Measurements from ENCODE around the gene TENM4. TPM values are rescaled to one million over a fixed set of nuclear protein-coding genes. Genes with fewer than 3 reads are reported as not detected.

Gene TENM4
- total and polyA plus RNA-seq, 4 experiments from 2014 or later: 0.25 to 0.28 TPM; not detected in 2

GRCh38 chr11:78699609-78700135, 741.2 kb downstream of the TENM4 start:
- CTCF ChIA-PET (ENCODE audit: partially characterized antibody): interaction anchor here (1.5 to 2.2 kb wide), 2 partner anchors 18 to 54 kb away, joined by 3 to 4 read pairs; no protein-coding TSS in a partner anchor
- no peak overlapping the region for H3K4me3 ChIP-seq (ENCODE audit: low read length in 2 of 2)
- intact Hi-C loops (cut with micrococcal nuclease): no loop called here
- POLR2A ChIA-PET (ENCODE audit: partially characterized antibody): no interaction called here
- no peak for DNase-seq
- no peaks in the 10 kb centered on the region for H3K4me1 Mint-ChIP-seq
- no peaks in the 10 kb centered on the region for H3K36me3 ChIP-seq (ENCODE audit: insufficient read depth, low read length)
- peaks cover 13 to 15% of the 10 kb centered on the region in 2 donors for H3K27me3 Mint-ChIP-seq
- H3K27ac Mint-ChIP-seq: no peak overlapping the region
- no peaks in the 10 kb centered on the region for H3K9me3 ChIP-seq (ENCODE audit: control insufficient read depth in 1 of 2, low read length in 2 of 2)
- no peaks in the 10 kb centered on the region for H3K4me1 ChIP-seq (ENCODE audit: insufficient read depth, low read length)
- H3K9me3 Mint-ChIP-seq: peaks cover 0 to 3% (median 0%) of the 10 kb centered on the region in 8 donors
- H3K36me3 Mint-ChIP-seq: no peaks in the 10 kb centered on the region
- no peak overlapping the region for H3K4me3 Mint-ChIP-seq
- H3K27ac ChIP-seq (ENCODE audit: low read depth, low read length): no peak overlapping the region
- H3K27me3 ChIP-seq (ENCODE audit: insufficient read depth, low read length): peaks cover 4% of the 10 kb centered on the region

DNA sequence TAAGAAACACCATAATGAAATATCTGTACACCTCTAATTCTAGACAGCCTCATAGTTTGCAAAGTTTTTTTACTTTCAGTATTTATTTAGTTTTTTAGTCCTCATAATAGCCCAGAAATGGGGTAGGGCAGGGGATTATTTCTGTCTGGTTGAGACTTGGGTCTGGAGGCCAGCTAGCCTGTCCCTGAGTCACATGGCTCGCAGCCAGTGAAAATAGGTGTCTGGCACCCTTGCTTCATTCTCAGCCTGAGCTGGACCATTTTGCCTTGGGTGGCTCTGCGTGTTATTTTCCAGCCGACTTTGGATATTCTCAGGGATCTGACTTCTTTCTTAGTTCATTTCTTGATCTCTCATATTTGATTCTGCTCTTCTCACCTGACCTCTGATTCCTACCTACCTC, 742.2 kb downstream of the TENM4 start:
- no peaks in the 10 kb centered on the region for H3K36me3 Mint-ChIP-seq
- Histone ChIP-seq H3K4me1 (ENCODE audit: insufficient read depth, low read length) (no peaks in the 10 kb centered on the region), H3K4me3 (ENCODE audit: low read length in 2 of 2) (no peak overlapping the region), H3K36me3 (ENCODE audit: insufficient read depth, low read length) (no peaks in the 10 kb centered on the region), H3K27ac (ENCODE audit: low read depth, low read length) (no peak overlapping the region), H3K27me3 (ENCODE audit: insufficient read depth, low read length) (peaks cover 4% of the 10 kb centered on the region), H3K9me3 (ENCODE audit: control insufficient read depth in 1 of 2, low read length in 2 of 2) (no peaks in the 10 kb centered on the region)
- intact Hi-C loops (cut with micrococcal nuclease): no loop called here
- H3K27me3 Mint-ChIP-seq: peaks cover 17 to 20% of the 10 kb centered on the region in 2 donors
- ChIA-PET POLR2A (ENCODE audit: partially characterized antibody) (no interaction called here), CTCF (ENCODE audit: partially characterized antibody) (interaction anchor here (1.5 to 2.2 kb wide), 3 partner anchors 19 to 53 kb away, joined by 3 to 7 read pairs (median 4); no protein-coding TSS in a partner anchor)
- no peak overlapping the region for H3K4me3 Mint-ChIP-seq
- no peak overlapping the region for H3K27ac Mint-ChIP-seq
- no peak for DNase-seq
- H3K4me1 Mint-ChIP-seq: no peaks in the 10 kb centered on the region
- H3K9me3 Mint-ChIP-seq: peaks cover 0 to 3% (median 0%) of the 10 kb centered on the region in 8 donors

DNA sequence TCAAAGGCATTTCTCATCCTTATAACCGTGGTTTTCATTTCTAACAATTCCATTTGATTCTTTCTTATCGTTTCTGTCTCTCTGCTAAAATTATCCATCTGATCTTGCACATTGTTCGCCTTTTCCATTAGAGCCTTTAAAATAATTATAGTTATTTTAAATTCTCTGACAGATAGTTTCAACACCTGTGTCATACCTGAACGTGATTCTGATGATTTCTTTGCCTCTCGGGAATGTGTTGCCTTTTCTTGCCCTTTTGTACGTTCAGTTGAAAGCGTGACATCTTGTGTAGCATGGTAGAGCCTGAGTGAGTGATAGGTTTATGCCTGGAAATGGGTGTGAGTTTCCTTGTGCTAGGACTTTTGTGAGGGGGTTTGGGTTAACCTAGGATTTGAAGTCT, 744.7 kb downstream of the TENM4 start:
- CTCF ChIA-PET (ENCODE audit: partially characterized antibody): no interaction called here

DNA sequence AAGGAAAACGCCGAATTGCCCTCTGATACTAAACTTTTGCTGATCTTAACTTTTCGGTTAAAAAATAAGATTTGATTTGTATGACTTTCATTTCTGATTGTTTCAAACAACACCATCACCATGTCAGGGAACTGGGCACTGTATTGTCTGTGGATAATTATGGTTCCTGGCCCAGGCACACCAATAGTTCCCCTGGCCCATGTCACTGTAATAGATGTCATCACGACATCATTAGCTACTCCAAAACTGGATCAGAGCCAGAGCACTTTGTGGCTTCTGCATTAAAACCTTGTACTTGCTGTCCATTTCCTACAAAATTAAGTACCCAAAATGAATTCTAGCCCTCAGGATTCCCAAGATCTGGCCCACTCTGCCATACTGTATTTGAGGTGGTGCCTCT, 746.7 kb downstream of the TENM4 start:
- Histone ChIP-seq H3K27ac (ENCODE audit: low read depth, low read length) (no peak overlapping the region), H3K27me3 (ENCODE audit: insufficient read depth, low read length) (no peaks in the 10 kb centered on the region), H3K36me3 (ENCODE audit: insufficient read depth, low read length) (no peaks in the 10 kb centered on the region), H3K4me3 (ENCODE audit: low read length in 2 of 2) (no peak overlapping the region), H3K4me1 (ENCODE audit: insufficient read depth, low read length) (no peaks in the 10 kb centered on the region), H3K9me3 (ENCODE audit: control insufficient read depth in 1 of 2, low read length in 2 of 2) (no peaks in the 10 kb centered on the region)
- Mint-ChIP-seq H3K27me3 (peaks cover 23 to 25% of the 10 kb centered on the region in 2 donors), H3K4me1 (no peaks in the 10 kb centered on the region), H3K36me3 (no peaks in the 10 kb centered on the region), H3K27ac (no peak overlapping the region), H3K4me3 (no peak overlapping the region), H3K9me3 (peaks cover 0 to 3% (median 0%) of the 10 kb centered on the region in 8 donors)
- intact Hi-C loops (cut with micrococcal nuclease): no loop called here
- ChIA-PET CTCF (ENCODE audit: partially characterized antibody) (no interaction called here), POLR2A (ENCODE audit: partially characterized antibody) (no interaction called here)
- no peak for DNase-seq

More for the DNA sequence above, 744.7 kb downstream of the TENM4 start:
- no peak overlapping the region for H3K4me3 ChIP-seq (ENCODE audit: low read length in 2 of 2)
- DNase-seq: no peak
- H3K27ac Mint-ChIP-seq: no peak overlapping the region
- peaks cover 0 to 3% (median 0%) of the 10 kb centered on the region in 8 donors for H3K9me3 Mint-ChIP-seq
- intact Hi-C loops (cut with micrococcal nuclease): no loop called here
- H3K36me3 ChIP-seq (ENCODE audit: insufficient read depth, low read length): no peaks in the 10 kb centered on the region
- peaks cover 23% of the 10 kb centered on the region in 2 donors for H3K27me3 Mint-ChIP-seq
- no peaks in the 10 kb centered on the region for H3K4me1 ChIP-seq (ENCODE audit: insufficient read depth, low read length)
- H3K9me3 ChIP-seq (ENCODE audit: control insufficient read depth in 1 of 2, low read length in 2 of 2): no peaks in the 10 kb centered on the region
- H3K27me3 ChIP-seq (ENCODE audit: insufficient read depth, low read length): no peaks in the 10 kb centered on the region
- POLR2A ChIA-PET (ENCODE audit: partially characterized antibody): no interaction called here
- H3K4me3 Mint-ChIP-seq: no peak overlapping the region
- H3K27ac ChIP-seq (ENCODE audit: low read depth, low read length): no peak overlapping the region
- no peaks in the 10 kb centered on the region for H3K4me1 Mint-ChIP-seq
- no peaks in the 10 kb centered on the region for H3K36me3 Mint-ChIP-seq

GRCh38 chr11:78691215-78691614, 749.6 kb downstream of the TENM4 start:
- Histone ChIP-seq H3K4me3 (ENCODE audit: low read length in 2 of 2) (no peak overlapping the region), H3K4me1 (ENCODE audit: insufficient read depth, low read length) (no peaks in the 10 kb centered on the region), H3K27ac (ENCODE audit: low read depth, low read length) (no peak overlapping the region), H3K9me3 (ENCODE audit: control insufficient read depth in 1 of 2, low read length in 2 of 2) (no peaks in the 10 kb centered on the region), H3K36me3 (ENCODE audit: insufficient read depth, low read length) (no peaks in the 10 kb centered on the region), H3K27me3 (ENCODE audit: insufficient read depth, low read length) (no peaks in the 10 kb centered on the region)
- intact Hi-C loops (cut with micrococcal nuclease): no loop called here
- DNase-seq: no peak
- Mint-ChIP-seq H3K9me3 (no peaks in the 10 kb centered on the region), H3K36me3 (no peaks in the 10 kb centered on the region), H3K4me1 (no peaks in the 10 kb centered on the region), H3K4me3 (no peak overlapping the region), H3K27me3 (peaks cover 20 to 22% of the 10 kb centered on the region in 2 donors), H3K27ac (no peak overlapping the region)
- CTCF ChIA-PET (ENCODE audit: partially characterized antibody): interaction anchor here (1.5 kb wide), 1 partner anchor 10 kb away, joined by 3 read pairs; no protein-coding TSS in a partner anchor
- POLR2A ChIA-PET (ENCODE audit: partially characterized antibody): no interaction called here

- Histone ChIP-seq H3K36me3 (ENCODE audit: insufficient read depth, low read length) (no peaks in the 10 kb centered on the region), H3K9me3 (ENCODE audit: control insufficient read depth in 1 of 2, low read length in 2 of 2) (no peaks in the 10 kb centered on the region), H3K4me1 (ENCODE audit: insufficient read depth, low read length) (no peaks in the 10 kb centered on the region), H3K27me3 (ENCODE audit: insufficient read depth, low read length) (no peaks in the 10 kb centered on the region), H3K4me3 (ENCODE audit: low read length in 2 of 2) (no peak overlapping the region), H3K27ac (ENCODE audit: low read depth, low read length) (no peak overlapping the region)
- no peaks in the 10 kb centered on the region for H3K9me3 Mint-ChIP-seq
- no peaks in the 10 kb centered on the region for H3K4me1 Mint-ChIP-seq
- H3K36me3 Mint-ChIP-seq: no peaks in the 10 kb centered on the region
- H3K27ac Mint-ChIP-seq: no peak overlapping the region
- ChIA-PET CTCF (ENCODE audit: partially characterized antibody) (interaction anchor here (1.5 kb wide), 1 partner anchor 10 kb away, joined by 3 read pairs; no protein-coding TSS in a partner anchor), POLR2A (ENCODE audit: partially characterized antibody) (no interaction called here)
- peaks cover 15 to 22% of the 10 kb centered on the region in 2 donors for H3K27me3 Mint-ChIP-seq
- DNase-seq: no peak
- intact Hi-C loops (cut with micrococcal nuclease): no loop called here
- H3K4me3 Mint-ChIP-seq: no peak overlapping the region
These were observed 750.4 kb downstream of the TENM4 start for GRCh38 chr11:78690352-78690987.

- H3K27me3 Mint-ChIP-seq: peaks cover 14 to 22% of the 10 kb centered on the region in 2 donors
- POLR2A ChIA-PET (ENCODE audit: partially characterized antibody): no interaction called here
- CTCF ChIA-PET (ENCODE audit: partially characterized antibody): interaction anchor here (1.5 kb wide), 1 partner anchor 11 kb away, joined by 3 read pairs; no protein-coding TSS in a partner anchor
These were observed 751.2 kb downstream of the TENM4 start for GRCh38 chr11:78689585-78690153.

More at GRCh38 chr11:78689585-78690153, 751.2 kb downstream of the TENM4 start:
- H3K4me1 ChIP-seq (ENCODE audit: insufficient read depth, low read length): no peaks in the 10 kb centered on the region
- no peak overlapping the region for H3K27ac ChIP-seq (ENCODE audit: low read depth, low read length)
- Mint-ChIP-seq H3K9me3 (no peaks in the 10 kb centered on the region), H3K4me3 (no peak overlapping the region), H3K4me1 (no peaks in the 10 kb centered on the region), H3K27ac (peak overlapping the region in 1 of 7 donors; percentile 55), H3K36me3 (no peaks in the 10 kb centered on the region)
- H3K9me3 ChIP-seq (ENCODE audit: control insufficient read depth in 1 of 2, low read length in 2 of 2): no peaks in the 10 kb centered on the region
- H3K36me3 ChIP-seq (ENCODE audit: insufficient read depth, low read length): no peaks in the 10 kb centered on the region
- H3K4me3 ChIP-seq (ENCODE audit: low read length in 2 of 2): no peak overlapping the region
- H3K27me3 ChIP-seq (ENCODE audit: insufficient read depth, low read length): no peaks in the 10 kb centered on the region
- intact Hi-C loops (cut with micrococcal nuclease): no loop called here
- no peak for DNase-seq

Data from CD4-positive, alpha-beta memory T cell (primary cell).